IPS-18c (cell line): Measurements from ENCODE around the gene ELOVL2.
"Not testable (repeated sequence)": the region's sequence is repeated elsewhere in the genome, so short reads cannot be mapped to it uniquely, and the experiment has no call there.

ENCODE experiments used
- H3K4me3 ChIP-seq: 2 replicates; pipeline ENCODE4 v1.7.0; 2013; ENCODE audit warnings: low read depth, mild to moderate bottlenecking, low read length, moderate library complexity; ENCODE audit not compliant: insufficient read depth
- H3K9me3 ChIP-seq: one replicate; pipeline ENCODE4 v1.6.1; 2013; ENCODE audit warnings: mild to moderate bottlenecking, low read length, moderate library complexity; ENCODE audit not compliant: control insufficient read depth, insufficient read depth

The ELOVL2 gene

DNA sequence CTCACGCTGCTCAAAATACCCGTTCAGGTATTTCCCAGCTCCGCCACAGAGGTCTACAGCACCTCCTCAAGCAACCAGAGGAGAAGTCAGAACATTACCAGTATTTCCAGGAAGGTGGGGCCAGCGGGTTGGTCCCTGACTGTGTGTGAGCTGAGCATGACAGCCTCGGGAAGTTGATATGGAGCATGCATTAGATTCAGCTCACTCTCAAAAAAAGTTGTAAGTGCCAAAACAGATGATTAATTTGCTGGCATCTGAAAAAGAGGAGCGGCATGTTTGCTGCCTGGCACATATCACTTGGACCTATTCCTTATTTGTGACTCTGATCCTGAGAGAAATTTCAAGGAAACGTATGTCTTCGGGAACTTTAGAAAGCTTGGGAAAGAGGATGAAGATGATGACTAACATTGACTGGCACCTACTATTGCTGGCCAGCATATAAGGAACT lies 32.3 kb downstream of the ELOVL2 start:
- Histone ChIP-seq H3K9me3 (no peaks in the 10 kb centered on the region), H3K4me3 (no peak overlapping the region)

DNA sequence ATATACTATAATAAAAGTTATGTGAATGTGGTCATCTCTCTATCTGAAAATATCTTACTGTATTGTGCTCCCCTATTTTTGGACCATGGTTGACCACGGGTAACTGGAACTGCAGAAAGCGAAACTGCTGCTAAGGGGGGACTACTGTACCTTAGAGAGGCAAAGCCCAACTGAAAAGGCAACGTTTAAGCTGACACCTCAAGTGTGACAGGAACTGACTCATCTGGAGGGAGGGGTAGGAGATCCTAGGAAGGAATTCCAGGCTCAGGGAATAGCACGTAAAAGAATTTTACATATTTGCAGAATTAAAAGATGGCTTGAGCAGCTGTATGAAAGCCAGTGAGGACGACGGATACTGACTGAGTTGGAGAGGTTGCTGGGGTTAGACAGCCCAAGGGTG lies 34.8 kb downstream of the ELOVL2 start:
- Histone ChIP-seq H3K4me3 (no peak overlapping the region), H3K9me3 (no peaks in the 10 kb centered on the region)

DNA sequence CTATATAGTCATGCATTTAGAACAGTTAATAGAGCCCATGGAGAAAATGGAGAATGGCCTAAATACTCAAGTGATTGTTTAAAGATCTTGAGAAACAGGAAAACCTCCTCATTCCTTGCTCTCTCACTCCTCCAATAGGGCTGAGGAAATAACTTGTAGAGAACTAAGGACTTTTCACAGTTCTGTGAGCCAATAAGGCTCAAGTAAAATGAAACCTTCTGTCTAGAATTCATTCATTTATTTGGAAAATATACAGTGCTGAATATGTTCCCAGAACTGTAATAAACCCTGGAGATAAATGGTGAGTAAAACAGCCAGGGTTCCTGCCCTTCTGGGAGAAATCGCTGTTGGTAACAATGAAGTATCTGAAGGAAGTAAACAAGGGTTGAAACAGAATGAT lies 35.3 kb downstream of the ELOVL2 start:
- H3K4me3 ChIP-seq: no peak overlapping the region
- no peaks in the 10 kb centered on the region for H3K9me3 ChIP-seq

DNA sequence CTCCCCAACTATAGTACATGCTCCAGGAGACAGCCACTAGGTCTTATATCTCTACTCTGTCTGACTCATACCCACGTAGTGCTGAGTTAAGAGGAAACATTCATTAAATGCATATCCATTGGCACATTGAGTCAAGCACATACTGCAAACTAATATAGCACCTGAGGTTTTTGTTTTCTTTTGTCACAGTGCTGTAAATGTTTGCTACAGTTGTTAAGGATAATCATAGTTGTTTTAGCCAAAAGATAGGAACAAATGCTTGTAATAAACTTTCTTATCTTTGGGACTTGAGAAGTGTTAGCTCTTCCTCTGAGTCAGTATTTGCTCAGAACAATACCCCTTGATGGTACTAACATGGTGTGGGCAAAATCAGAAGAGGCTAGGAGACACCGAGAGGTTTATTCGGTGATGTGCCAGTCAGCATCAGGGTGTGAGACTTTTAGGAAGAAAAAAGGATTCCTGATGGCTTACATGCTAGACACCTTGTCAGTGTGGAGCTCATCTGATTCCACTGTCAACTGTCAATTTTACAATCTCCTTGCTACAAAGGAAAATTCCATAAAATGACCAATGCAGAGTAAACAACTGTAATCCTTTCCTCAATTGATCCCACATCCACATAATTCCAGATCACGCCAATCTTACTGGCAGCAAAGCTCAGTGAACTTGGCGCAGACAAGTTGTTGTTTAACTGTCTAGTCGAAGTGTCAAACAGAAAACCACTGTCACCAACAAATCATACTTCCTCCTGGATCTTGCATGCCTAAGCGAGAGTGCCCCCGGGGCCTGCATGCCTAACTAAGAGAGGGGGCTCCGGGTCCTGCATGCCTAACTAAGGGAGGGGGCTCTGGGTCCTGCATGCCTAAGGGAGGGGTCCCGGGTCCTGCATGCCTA lies 36.1 kb downstream of the ELOVL2 start:
- no peak overlapping the region for H3K4me3 ChIP-seq
- H3K9me3 ChIP-seq: no peaks in the 10 kb centered on the region

DNA sequence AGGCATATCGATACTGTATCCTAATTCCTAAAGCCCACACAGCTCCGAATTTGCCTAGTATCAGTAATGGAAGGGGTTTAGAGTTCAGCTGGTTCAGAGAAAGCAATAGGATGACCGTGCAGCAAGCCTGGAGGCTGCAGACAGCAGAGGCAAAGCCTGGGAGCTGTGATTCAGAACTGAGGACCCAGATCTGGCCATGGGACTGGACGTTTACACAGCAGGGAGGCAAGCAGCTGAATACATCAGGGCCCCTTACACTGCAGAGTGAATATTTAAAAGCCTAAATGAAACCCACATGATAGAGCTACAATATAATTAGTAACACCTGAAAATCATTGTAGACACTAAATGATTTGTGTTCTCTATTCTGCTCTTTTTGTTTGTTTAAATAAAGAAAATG lies 38.0 kb downstream of the ELOVL2 start:
- Histone ChIP-seq H3K9me3 (no peaks in the 10 kb centered on the region), H3K4me3 (no peak overlapping the region)

DNA sequence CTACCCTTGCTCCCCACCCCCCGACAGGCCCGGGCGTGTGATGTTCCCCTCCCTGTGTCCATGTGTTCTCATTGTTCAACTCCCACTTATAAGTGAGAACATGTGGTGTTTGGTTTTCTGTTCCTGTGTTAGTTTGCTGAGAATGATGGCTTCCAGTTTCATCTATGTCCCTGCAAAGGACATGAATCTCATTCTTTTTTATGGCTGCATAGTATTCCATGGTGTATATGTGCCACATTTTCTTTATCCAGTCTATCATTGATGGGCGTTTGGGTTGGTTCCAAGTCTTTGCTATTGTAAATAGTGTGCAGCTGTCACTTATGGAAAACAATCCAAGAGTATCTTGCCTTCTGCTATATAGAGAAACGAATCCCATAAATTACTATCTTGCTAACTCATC lies 40.8 kb downstream of the ELOVL2 start:
- H3K9me3 ChIP-seq, H3K4me3 ChIP-seq: not testable (repeated sequence)

DNA sequence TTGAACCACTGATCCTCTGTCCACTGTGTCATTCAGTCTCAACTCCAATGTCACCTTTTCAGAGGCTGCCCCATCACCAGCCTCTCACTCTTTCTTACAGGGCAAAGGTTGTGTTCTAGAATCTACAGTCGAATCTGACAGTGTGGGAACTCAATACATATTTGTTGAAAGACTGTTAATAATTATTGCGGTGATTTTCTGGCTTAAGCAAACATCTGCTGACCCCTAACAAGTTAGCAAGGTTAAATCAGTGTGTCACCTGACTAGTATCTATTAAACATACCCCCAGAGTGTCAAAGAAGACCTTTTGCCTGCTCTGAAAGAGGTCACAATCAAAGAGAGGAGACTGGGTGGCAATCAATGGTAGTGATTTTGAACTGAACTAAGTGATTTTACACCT lies 41.9 kb downstream of the ELOVL2 start:
- Histone ChIP-seq H3K9me3 (peaks cover 2% of the 10 kb centered on the region), H3K4me3 (no peak overlapping the region)

DNA sequence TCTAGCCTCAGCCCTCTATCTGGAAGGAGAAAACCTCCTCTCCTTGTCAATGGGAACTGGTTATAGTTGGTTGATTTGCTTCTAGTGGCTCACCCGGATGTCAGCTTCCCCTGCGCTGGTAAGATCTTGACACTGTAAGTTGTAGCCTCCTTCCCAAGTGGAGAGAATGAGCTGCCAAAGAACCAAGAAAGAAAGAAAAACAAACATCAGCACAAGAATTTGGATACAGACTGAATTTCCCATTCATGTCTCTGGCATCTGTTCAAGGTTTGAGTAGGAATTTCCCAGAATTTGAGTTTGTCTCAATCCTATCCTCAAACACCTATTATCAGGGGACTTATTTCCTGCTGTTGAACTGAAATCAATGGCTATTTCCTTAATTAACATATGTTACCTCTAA lies 44.1 kb downstream of the ELOVL2 start:
- H3K9me3 ChIP-seq: peaks cover 2% of the 10 kb centered on the region
- H3K4me3 ChIP-seq: no peak overlapping the region

DNA sequence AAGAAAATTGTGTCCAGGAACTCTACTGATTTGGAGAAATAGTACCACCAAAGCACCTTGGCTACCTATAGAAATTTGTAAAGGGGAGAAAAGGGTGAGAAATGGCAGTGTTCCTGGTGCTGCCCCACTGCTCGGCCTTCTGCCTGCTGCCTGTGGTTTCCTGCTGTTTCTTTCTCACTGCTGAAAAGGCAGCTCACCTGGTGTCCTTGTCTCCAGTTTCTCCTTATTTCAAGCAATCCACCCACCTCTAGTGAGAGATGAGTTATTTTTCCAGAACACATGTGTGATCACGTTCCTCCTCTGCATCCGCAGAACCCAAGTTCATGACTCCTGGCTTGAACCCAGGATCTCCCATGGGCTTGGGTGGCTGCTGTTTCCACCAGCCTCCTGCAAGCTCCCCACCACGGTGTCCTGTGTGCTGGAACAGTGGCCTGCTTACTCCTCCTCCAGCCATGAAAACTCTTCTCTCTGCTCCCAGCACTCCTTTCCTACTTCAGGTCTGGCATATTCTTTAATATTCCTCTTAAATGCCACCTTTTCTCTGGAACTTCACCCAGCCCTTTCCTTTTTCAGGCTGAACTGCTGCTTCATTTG lies 48.9 kb downstream of the ELOVL2 start:
- Histone ChIP-seq H3K9me3 (peaks cover 2% of the 10 kb centered on the region), H3K4me3 (no peak overlapping the region)

DNA sequence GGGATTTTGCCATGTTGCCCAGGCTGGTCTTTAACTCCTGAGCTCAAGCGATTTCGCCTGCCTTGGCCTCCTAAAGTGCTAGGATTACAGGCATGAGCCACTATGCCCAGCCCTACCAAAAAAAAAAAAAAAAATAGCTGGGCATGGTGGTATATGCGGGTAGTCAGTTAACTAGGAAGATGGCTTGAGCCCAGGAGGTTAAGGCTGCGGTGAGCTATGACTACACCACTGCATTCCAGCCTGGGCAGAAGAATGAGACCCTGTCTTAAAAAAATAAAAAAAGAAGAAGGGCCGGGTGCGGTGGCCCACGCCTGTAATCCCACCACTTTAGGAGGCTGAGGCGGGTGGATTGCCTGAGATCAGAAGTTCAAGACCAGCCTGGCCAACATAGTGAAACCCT lies 50.2 kb downstream of the ELOVL2 start:
- Histone ChIP-seq H3K4me3 (no peak overlapping the region), H3K9me3 (no peaks in the 10 kb centered on the region)

DNA sequence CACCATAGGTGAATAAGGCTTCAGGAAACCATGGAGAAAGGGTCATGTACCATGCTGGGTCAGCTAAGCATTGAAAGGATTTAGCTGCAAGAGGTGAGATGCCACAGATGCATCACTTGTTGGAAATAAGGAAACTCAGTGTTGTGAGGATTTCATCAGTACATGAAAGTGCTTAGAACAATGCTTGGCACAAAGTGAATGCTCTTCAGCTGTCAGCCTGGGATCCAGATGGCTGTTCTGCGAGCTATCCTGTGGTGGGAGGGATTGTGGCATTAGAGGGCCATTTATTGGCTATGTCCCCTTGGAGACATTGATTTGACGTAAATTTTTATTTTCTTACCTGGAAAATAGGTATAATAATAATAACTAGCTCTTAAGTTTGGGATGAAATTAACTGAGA lies 53.0 kb downstream of the ELOVL2 start:
- no peak overlapping the region for H3K4me3 ChIP-seq
- H3K9me3 ChIP-seq: no peaks in the 10 kb centered on the region

DNA sequence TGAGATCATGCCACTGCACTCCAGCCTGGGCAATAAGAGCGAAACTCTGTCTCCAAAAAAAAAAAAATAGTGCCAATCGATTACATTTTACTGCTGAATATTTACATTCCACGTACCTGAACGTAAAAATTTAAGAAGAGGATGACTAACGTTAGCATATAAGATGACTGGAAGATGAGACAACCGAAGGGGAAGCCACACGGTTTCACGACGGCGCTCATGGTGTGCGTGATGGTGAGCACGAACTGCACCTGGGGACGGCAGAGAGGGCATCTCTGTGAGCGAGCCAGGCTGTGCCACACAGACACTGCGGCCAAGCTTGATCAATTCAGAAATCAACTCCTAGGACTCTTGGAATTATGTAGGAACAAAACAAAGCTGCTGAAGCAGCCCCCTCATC lies 54.5 kb downstream of the ELOVL2 start:
- no peaks in the 10 kb centered on the region for H3K9me3 ChIP-seq
- no peak overlapping the region for H3K4me3 ChIP-seq

DNA sequence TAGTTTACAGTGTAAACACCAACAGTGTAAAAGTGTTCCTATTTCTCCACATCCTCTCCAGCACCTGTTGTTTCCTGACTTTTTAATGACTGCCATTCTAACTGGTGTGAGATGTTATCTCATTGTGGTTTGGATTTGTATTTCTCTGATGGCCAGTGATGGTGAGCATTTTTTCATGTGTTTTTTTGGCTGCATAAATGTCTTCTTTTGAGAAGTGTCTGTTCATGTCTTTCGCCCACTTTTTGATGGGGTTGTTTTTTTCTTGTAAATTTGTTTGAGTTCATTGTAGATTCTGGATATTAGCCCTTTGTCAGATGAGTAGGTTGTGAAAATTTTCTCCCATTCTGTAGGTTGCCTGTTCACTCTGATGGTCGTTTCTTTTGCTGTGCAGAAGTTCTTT lies 59.1 kb downstream of the ELOVL2 start:
- not testable (repeated sequence) for H3K9me3 ChIP-seq, H3K4me3 ChIP-seq

DNA sequence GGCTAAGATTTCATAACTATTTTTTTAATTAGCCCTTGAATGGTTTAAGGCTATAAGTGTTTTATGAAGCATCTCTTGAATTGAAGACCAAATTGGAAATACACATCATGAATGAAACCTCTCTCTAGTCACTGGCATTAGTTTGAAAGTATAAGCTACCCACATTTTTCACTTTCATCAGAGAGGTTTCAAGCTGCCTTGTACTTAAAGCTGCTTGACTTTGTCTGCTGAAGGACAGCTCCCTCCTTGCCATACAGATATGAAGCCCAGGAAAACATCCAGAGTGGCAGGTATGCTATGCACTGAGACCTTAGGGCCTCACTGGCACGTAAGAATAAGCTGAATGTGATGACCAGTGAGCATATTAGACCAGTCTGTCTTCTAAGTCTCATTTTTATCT lies 62.7 kb downstream of the ELOVL2 start:
- Histone ChIP-seq H3K9me3 (no peaks in the 10 kb centered on the region), H3K4me3 (no peak overlapping the region)

DNA sequence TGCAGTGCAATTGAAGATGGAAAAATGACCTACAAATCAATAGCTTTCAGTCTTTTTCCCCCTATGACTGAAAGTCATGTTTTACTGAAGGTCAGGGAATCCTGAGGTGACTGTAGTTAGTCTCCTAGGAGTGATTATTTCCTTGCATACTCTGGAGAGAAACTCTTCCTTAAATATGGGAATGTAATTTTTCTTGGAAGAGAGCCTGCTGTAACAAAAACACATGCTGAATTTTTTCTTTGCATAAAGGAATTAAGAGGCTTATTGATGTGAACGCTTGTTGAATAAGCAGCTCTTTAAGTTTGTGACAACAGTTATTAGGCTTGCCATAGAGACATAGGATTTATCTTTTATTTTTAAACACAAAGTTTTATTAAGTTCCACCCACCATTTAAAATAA lies 64.5 kb downstream of the ELOVL2 start:
- Histone ChIP-seq H3K4me3 (no peak overlapping the region), H3K9me3 (no peaks in the 10 kb centered on the region)

DNA sequence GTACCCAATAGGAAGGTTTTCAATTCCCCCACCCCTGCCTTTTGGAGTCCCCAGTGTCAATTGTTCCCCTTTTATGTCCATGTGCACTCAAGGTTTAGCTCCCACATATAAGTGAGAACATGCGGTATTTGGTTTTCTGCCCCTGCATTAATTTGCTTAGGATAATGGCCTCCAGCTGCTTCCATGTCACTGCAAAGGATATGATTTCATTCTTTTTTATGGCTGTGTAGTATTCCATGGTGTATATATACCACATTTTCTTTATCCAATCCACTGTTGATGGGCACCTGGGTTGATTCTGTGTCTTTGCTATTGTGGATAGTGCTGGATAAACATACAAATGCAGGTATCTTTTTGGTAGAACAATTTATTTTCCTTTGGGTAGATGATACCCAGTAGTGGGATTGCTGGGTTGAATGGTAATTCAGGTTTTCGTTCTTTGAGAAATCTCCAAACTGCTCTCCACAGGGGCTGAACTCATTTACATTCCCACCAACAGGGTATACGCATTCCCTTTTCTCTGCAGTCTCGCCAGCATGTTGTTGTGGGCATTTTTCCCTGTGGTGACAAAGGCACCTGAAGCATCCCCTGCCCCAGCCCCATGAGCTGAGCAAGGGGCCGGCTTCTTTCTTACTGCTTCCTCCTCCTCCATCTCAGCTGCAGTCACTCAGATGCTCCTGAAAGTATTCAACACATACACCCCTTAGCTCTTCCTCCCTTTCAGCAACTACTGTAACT lies 66.7 kb downstream of the ELOVL2 start:
- H3K9me3 ChIP-seq: no peaks in the 10 kb centered on the region
- no peak overlapping the region for H3K4me3 ChIP-seq

DNA sequence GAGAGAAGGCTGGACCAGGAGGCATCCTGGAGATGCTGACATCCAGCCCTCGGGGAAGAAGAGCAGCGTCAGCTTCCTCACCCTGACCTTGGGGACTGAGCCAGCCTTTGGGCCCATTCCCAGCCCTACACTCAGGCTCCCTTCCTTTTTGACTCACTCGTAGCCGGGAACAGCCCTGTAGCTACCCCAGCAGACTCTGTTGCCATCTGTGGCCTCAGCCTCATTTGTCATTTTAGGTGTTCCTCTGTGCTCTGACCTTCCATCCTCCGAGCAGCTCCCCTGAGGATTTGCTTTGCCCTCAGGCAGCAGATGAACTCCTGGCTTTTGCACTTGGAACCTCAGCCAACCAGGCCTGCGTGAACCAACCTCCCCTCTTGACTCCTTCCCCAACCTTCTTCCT lies 67.5 kb downstream of the ELOVL2 start:
- H3K4me3 ChIP-seq: no peak overlapping the region
- no peaks in the 10 kb centered on the region for H3K9me3 ChIP-seq

DNA sequence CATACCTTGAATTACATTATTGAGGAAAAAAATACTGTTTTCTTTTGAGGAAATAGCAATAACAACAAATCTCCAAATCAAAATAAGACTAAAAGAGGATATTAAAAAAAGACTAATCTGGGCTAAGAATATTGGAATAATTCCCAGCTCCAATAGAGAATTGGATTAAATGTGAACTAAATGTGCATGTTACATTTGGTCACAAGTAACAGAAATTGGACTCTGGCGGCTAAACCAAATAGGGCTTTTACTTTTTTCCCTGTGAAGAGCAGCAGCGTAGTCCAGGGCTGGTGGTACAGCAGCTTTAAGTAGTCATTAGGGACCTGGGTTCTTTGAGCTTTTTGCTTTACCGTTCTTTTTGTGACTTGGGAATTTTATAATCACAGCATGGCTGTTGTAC lies 71.9 kb downstream of the ELOVL2 start:
- Histone ChIP-seq H3K4me3 (no peak overlapping the region), H3K9me3 (no peaks in the 10 kb centered on the region)
